ENCODE data around the gene CATSPER1.
A peak's percentile ranks its signal among the peaks of the same experiment; 100 is the strongest.

The CATSPER1 gene

DNA sequence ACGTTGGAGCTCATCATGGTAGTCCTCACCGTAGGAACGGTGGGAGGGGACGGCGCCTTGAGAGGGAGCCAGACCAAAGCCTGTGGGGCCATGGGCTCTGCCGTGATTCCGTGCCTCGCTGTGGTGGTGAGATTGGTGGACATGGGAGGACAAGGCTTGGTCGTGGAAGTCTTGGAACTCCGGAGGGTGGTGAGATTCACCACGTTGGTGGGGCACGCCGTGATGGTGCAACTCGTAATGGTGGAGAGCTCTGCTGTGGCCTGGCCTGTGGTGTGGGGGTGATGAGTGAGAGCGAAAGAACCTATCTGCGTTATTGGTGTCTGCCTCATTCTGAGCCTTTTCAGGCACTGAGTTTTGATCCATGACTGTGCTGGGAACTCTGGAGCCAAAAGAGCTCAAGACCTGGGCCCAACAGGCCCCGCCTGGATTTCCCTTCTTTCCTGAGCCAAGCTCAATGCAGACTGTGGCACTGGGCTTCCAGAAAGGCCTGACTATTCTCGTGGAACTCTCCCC is at the start of gene CATSPER1:
CATSPER1 (minus strand) TSS at position 463 of the 513 bp plus-strand sequence; CDS start at position 363, 100 bp downstream.
- DNase-seq (ENCODE audit: low spot score): no peak

GRCh38 chr11:66075273-66075672 is 49.0 kb upstream of the CATSPER1 start:
- DNase-seq (ENCODE audit: low spot score): no peak

DNA sequence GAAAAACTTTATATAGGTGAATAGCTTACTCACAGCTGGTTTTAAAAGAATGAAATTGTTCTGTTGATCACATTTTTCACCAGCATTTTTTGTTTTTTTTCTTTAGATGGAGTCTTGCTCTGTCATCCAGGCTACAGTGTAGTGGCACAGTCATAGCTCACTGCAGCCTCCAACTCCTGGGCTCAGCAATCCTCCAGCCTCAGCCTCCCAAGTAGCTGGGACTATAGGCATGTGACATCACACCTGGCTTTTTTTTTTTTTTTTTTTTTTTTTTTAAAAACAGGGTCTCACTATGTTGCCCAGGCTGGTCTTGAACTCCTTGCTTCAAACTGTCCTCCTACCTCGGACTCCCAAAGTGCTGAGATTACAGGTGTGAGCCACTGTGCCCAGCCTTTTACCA is 47.4 kb upstream of the CATSPER1 start:
- DNase-seq (ENCODE audit: low spot score): no peak

- DNase-seq (ENCODE audit: low spot score): no peak
Observed at GRCh38 chr11:66072518-66072917, 46.2 kb upstream of the CATSPER1 start.

DNA sequence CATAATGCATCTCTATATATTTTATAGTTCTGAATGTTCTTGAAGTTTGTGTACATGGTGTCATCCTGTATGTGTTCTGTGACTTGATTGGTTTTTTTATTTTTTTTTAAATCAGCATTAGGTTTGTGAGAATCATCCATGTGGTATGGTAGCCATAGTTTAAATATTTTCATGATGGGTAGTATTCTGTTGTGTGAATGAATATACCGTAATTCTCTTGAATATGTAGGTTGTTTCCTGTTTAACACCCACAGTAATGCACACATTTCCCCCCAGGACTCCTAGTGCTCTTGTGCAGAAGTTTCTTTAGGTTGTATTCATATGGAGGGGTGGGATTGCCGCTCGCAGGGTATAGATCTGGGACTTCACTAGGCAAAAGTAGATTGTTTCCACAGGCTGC is 45.8 kb upstream of the CATSPER1 start:
- no peak for DNase-seq (ENCODE audit: low spot score)

GRCh38 chr11:66071381-66071801 is 45.1 kb upstream of the CATSPER1 start:
- peak; percentile 10 for DNase-seq (ENCODE audit: low spot score)

DNA sequence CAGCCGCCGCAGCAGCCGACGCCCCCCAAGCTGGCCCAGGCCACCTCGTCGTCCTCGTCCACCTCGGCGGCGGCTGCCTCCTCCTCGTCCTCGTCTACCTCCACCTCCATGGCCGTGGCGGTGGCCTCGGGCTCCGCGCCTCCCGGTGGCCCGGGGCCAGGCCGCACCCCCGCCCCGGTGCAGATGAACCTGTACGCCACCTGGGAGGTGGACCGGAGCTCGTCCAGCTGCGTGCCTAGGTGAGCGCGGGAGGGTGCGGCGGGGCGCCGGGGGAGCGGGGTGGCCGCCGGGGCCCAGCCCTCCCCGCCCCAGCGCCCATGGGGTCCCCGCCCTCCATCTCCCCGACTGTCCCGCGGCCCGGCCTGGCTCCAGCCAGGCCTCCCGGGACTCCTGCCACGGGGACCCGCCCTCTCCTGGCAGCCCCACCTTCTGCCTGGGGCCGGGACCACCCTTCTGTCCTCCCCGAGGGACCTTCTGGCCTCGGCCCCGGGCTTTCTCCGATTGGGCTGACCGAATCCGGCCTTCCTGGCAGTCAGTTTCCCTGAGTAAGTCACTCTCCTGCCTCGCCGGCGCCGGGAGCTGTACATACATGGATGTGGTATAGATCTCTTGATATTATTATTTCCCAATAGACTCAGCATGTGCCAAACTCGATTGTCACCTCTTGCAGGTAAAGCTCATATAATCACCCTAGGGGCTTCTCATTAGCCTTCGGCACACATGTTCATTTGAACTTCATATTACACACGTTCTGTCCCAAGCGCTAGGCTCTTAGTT is 44.5 kb upstream of the CATSPER1 start:
- DNase-seq (ENCODE audit: low spot score): peak; percentile 44

DNA sequence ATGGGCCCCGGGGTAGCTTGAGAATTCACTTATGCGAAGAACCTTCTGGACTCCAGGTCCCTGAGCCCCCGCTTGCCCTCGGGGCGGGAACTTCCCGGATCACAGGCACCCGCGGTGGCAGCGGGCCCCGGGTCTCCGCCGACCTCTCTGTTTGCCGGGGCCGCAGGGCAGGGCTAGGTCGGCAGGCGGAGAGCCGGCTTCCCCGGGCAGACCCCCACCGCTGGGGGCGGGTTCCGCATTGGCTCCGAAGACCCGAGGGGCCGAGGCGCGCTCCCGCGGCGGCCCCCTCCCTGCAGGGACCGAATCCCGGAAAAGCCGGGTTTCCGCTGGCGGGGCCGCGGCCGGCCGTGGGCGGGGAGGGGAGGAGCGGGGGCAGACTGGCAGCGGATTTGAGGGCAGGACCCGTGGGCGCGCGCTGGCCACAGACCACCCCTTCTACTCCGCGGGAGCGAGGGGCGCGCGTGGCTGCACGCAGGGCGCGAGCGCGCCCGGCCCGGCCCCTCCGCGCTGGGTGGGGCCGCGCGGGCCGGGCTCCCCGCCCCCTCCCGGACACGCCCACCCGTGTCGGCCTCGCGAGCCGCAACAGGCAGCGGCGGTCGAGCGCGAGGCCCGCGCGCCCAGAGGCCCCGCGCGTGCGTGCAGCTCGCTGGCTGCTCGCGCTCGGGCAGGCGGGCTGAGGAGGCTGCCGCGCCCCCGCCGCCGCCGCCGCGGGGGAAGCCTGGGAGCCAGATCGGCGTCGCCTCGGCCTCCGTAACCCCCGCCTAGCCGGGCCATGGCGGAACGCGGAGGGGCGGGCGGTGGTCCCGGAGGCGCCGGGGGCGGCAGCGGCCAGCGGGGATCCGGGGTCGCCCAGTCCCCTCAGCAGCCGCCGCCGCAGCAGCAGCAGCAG is 43.7 kb upstream of the CATSPER1 start, which contains the start of gene PACS1:
PACS1 (plus strand) TSS at position 558 of the 889 bp plus-strand sequence; CDS start at position 773, 215 bp downstream.
- DNase-seq (ENCODE audit: low spot score): peak; percentile 81

GRCh38 chr11:66068923-66069714 is 42.8 kb upstream of the CATSPER1 start:
- peak; percentile 66 for DNase-seq (ENCODE audit: low spot score)

DNA sequence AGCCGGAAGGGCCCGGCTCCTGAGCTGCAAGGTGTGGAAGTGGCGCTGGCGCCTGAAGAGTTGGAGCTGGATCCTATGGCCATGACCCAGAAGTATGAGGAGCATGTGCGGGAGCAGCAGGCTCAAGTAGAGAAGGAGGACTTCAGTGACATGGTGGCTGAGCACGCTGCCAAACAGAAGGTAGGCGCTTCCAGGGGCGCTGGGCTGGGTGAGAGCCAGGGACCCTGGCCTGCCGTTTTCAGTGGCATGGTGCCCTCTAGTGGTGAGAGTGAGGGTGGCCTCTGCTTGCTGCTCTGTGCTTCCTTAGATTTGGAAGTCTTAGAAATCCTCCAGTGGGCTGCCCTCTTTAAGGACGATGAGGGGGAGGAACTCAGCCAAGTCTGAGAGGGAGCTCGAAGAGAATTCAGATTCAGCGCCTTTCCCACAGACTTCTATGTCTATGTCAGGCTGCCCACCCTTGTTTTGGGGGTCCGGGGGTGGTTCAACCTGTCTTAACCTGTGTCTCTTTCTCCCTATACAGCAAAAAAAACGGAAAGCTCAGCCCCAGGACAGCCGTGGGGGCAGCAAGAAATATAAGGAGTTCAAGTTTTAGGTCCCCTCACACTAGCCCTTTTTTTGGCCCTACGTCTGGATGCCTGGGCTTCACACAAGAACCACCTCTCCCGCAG is 42.0 kb upstream of the CATSPER1 start:
- DNase-seq (ENCODE audit: low spot score): peak; percentile 74

DNA sequence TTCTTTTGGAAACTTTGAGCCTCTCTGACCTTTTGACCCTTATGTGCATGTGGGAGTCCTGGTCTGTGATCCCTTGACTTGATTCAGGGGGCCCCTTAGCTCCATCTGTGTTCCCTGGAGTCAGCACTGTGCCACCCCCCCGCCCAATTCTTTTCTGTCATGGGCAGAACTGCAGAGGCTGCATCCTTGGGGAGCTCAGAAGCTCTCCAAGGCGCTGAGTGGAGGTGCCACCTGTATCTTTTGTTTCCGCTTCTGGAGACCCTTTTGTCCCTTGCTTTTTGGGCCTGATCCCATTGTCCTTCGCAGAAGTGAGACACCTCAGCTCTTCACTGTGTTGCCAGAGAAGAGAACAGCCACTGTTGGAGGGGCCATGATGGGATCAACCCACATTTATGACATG is 41.4 kb upstream of the CATSPER1 start:
- DNase-seq (ENCODE audit: low spot score): no peak

DNA sequence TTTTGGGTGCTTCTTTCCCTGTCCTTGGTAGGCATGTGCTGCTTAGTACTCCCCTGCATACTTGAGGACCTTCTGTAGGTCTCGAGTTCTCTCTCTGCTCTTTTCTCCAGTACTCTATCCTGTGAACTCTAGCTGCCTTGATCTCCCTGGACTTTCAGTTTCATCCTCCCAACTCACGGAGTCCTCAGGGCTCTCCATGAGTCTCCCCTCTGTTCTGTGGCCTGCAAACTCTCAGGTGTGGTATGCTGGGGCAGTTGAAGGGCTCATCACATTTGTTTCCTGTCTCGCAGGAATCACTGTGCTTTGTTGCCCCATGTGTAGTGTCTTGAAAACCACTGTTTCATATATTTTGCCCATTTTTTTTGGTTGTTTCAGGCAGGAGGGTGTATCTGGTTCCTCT is 40.5 kb upstream of the CATSPER1 start:
- DNase-seq (ENCODE audit: low spot score): no peak

DNA sequence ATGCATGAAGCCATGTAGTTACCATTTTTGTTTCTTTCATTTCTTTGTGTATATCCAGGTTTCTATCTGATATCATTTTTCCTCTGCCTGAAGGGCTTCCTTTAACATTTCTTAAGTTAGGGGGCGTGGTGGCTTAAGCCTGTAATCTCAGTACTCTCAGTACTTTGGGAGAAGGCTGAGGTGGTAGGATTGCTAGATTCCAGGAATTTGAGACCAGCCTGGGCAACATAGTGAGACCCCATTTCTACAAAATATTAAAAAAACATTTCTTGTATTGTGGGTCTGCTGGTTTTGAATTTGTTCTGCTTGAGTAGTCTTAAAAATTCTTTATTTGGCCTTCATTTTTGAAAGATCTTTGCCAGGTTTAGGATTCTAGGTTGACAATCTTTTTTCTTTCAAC is 38.3 kb upstream of the CATSPER1 start:
- DNase-seq (ENCODE audit: low spot score): no peak

- DNase-seq (ENCODE audit: low spot score): no peak
Observed at GRCh38 chr11:66063900-66064299, 37.6 kb upstream of the CATSPER1 start.

DNA sequence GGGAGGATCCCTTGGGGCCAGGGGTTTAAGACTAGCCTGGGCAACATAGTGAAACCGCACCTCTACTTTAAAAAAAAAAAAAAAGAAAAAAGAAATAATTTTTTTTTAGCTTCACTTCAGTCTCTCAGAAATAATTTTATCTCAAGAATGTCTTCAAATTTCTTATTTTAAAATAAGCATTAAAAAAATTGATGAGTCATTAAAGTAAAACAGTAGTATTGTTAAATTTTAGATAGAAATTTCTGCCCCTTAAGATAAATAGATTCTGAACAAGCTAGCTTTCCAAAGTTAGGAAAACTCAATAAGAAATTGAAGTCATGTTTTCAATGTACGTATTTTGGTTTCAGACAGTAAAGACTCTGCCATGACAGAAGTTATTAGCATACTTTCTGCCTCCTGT is 36.1 kb upstream of the CATSPER1 start:
- no peak for DNase-seq (ENCODE audit: low spot score)

DNA sequence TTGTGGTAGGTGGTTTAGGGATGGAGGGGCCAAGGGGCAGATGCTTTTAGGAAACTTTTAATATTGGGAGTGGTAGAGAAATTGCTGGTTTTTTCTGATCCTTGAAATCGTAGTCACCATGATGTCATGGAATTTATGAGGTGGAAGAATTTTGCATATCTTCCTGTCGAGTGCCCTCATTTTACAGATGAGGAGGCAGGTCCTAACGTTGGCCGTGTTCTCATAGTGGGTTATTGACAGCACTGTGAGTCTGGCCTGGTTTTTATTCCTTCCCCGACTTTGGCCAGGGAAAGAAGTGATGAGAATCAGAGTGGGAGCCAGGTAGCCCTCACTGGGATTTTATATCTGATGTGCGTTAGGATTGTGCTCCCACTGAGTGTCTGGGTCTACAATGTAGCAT is 35.0 kb upstream of the CATSPER1 start:
- DNase-seq (ENCODE audit: low spot score): no peak

DNA sequence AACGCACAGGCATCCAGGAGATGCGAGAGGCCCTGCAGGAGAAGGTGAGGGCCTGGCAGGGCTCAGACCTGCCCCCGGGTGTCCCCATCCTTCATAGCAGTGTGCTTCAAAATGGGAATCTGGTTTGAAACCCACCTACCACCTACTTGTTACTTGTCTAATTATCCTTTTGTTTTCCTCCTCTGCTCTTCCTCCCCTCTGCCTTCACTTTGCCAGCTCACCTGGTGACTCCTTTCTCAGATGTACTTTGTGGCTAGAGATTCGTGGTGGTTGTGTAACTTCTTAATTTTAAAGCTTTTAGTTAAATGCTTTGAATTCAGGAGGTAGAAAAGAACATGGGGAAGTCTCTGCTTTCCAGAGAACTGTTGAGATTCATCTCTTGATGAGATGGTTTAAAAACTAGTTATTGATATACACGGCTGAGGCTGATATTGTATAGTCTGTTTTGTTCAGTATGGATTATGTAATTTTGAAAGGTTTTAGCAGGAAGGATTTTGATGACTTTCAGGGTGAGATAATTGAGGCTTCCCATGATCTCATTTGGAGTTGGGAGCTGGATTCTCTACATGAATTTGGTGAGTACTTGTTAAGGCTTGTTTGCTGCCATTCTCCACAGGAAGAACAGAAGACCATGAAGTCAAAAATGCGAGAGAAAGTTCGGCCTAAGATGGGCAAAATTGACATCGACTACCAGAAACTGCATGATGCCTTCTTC is 33.8 kb upstream of the CATSPER1 start:
- no peak for DNase-seq (ENCODE audit: low spot score)

GRCh38 chr11:66056501-66056900 is 30.2 kb upstream of the CATSPER1 start:
- DNase-seq (ENCODE audit: low spot score): no peak

GRCh38 chr11:66055021-66055420 is 28.7 kb upstream of the CATSPER1 start:
- no peak for DNase-seq (ENCODE audit: low spot score)

DNA sequence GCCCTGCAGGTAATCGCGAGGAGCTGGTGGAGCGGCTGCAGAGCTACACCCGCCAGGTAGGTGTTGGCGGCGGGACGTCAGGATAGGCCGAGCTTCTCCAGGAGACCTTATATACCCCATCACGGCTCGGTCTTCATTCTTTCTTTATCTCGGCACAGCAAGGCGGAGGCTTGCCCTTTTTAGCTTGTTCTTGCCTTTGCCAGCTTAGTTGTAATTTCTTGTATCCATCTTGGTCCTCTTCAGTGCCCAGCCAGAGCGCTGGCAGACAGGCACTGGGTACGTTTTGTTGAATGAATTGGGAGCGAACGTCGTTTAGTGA is 26.3 kb upstream of the CATSPER1 start:
- DNase-seq (ENCODE audit: low spot score): no peak

Data from kidney tubule cell (primary cell).